ENCODE measurements around the gene PTPRE.

PTPRE gene

DNA sequence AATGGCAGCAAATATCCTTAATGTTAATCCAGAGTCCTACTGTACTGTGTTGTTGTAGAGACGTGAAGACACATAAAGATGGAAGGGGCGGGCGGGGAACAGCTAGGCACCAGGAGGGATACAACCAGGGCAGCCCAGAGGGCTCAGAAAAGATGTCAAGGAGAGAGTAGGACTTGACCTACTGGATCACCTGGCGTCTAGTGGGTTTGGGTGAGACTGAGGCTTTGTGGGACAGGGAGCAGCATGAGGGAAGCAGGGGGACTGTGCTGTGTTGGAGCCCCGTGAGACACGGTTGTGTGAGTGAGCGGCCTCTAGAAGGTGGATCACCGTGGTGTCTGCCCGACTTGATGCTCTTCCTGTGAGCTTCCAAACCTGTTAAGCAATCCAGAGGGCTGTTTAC, 68.0 kb downstream of the PTPRE start:
- in situ Hi-C loops (cut with HindIII; ENCODE audit: low sequenced_read_pairs), result no loop called here
- H3K4me3 ChIP-seq (ENCODE audit: low read depth, low read length), result no peak overlapping the region
- TF ChIP-seq, protein P1, sequence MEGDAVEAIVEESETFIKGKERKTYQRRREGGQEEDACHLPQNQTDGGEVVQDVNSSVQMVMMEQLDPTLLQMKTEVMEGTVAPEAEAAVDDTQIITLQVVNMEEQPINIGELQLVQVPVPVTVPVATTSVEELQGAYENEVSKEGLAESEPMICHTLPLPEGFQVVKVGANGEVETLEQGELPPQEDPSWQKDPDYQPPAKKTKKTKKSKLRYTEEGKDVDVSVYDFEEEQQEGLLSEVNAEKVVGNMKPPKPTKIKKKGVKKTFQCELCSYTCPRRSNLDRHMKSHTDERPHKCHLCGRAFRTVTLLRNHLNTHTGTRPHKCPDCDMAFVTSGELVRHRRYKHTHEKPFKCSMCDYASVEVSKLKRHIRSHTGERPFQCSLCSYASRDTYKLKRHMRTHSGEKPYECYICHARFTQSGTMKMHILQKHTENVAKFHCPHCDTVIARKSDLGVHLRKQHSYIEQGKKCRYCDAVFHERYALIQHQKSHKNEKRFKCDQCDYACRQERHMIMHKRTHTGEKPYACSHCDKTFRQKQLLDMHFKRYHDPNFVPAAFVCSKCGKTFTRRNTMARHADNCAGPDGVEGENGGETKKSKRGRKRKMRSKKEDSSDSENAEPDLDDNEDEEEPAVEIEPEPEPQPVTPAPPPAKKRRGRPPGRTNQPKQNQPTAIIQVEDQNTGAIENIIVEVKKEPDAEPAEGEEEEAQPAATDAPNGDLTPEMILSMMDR (IDR thresholded peaks at IDR 0.05; ENCODE audit: low read depth, low read length, missing control alignments), result no peak
- no peak for DNase-seq (ENCODE audit: low read depth)

DNA sequence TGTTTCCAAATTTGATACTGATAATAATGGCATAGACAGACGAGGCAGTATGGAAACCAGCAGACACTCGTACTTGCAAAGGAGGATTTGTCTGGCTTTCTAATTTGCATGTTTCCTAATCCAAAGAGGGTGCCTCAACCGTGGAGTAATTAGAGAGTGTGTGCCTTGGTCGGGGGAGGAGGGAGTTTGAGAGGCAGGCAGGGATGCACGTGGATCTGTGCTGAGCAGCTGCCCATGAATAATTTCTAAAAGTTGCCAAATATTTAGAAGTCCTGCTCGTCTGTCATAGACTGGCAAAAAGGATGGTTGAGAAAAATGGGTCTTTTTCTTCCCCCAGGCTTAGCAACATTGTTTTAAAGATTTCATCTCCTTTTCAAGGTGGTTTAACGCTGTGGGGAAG, 69.4 kb downstream of the PTPRE start:
- in situ Hi-C loops (cut with HindIII; ENCODE audit: low sequenced_read_pairs), result no loop called here
- TF ChIP-seq, protein P1 (IDR thresholded peaks at IDR 0.05; ENCODE audit: low read depth, low read length, missing control alignments), result no peak
- H3K4me3 ChIP-seq (ENCODE audit: low read depth, low read length), result no peak overlapping the region
- no peak for DNase-seq (ENCODE audit: low read depth)

DNA sequence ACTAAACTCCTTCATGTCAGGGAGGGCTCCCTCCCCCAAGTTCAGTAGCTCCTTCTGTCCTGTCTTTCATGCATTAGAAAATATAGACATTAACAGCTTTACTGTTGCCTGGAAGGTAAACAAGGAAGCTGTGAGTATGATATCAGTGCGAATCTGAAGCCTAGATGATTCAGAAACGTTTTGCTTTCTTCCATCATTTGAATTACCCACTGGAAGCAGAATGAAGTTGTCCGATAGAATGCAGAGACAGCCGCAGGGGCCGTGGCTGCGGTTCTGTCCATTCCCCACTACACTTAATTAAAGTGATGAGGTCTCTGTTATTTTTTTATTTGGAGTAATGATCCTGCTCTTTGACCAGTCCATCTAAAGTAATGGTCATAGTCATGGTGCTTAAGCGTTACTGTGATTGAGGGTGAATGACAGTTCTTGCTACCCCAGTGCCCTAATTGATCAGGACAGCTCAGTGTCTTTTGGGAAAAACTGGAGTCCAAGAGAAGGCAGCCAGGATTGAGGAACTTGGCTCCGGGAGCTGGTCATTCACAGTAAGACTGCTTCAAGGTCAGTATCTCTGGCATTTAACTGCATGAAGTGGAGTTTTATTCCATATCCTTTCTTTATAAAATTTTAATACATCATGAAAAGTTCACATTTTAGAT, 69.9 kb downstream of the PTPRE start:
- H3K4me3 ChIP-seq (ENCODE audit: low read depth, low read length), result no peak overlapping the region
- no peak for DNase-seq (ENCODE audit: low read depth)
- TF ChIP-seq, protein P1 (IDR thresholded peaks at IDR 0.05; ENCODE audit: low read depth, low read length, missing control alignments), result no peak
- in situ Hi-C loops (cut with HindIII; ENCODE audit: low sequenced_read_pairs), result no loop called here

DNA sequence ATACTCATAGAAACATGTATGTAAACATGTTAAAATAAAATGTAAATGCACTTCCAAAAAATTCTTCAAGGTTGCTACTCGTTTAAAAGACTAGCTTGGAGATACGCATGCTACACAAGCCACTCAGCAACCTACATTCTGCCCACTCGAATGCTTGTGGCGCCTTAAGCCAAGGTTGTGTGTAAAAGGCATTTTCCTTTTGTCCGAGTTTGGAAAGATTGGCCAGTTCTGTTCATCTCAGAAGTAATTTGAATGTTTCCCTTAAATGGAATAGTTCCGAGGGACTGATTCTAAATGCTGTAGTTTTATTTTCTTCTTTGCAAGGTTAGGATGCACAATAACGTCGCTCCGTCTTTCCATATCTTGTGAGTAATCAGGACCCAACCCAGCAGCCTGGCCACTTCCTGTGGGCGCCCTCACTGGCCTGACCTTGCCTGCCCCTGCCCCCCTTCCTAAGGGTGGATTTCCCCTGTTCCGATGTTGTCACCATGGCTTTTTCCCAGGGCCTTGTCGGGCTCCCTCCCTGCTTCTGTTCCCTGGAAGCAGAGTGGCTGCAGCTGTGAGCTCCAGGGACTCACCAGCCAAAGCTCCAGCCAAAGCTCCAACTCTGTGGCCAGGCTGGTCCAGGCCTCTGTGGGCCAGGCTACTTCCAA, 70.6 kb downstream of the PTPRE start:
- no peak overlapping the region for H3K4me3 ChIP-seq (ENCODE audit: low read depth, low read length)
- no peak for DNase-seq (ENCODE audit: low read depth)
- TF ChIP-seq, protein P1 (IDR thresholded peaks at IDR 0.05; ENCODE audit: low read depth, low read length, missing control alignments), result no peak
- in situ Hi-C loops (cut with HindIII; ENCODE audit: low sequenced_read_pairs), result no loop called here

DNA sequence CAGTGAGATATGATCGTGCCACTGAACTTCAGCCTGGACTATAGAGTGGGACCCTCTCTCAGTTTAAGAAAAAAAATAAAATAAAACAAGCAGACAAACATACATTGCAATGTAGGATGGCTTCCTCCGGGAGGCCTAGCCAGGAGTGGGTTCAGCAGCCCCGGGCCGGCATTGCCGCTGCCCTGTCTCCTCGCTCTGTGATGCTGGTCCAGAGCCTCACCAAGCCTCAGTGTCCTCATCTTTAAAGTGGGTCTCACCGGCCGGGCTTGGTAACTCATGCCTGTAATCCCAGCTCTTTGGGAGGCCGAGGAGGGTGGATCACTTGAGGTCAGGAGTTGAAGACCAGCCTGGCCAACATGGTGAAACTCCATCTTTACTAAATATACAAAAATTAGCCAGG, 71.6 kb downstream of the PTPRE start:
- no peak for DNase-seq (ENCODE audit: low read depth)
- in situ Hi-C loops (cut with HindIII; ENCODE audit: low sequenced_read_pairs), result no loop called here
- TF ChIP-seq, protein P1 (IDR thresholded peaks at IDR 0.05; ENCODE audit: low read depth, low read length, missing control alignments), result no peak
- no peak overlapping the region for H3K4me3 ChIP-seq (ENCODE audit: low read depth, low read length)

DNA sequence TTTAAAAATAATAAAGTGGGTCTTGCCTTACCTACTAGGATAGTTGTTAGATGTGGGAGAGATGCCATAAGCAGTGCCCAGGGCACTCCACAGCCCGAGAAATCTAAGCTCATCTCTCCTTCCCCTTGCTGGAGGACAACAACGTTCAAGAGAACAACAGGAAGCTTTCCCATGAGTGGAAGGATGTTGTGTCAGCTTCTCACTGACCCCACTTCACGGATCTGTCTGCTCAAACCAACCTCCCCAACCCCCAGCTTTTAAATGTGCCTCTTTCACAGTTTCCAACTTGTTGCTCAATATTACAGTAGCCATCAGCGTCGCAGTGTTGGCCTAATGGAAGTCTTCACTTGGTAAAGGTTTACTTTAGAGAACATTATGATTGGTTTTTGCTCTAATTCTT, 72.1 kb downstream of the PTPRE start:
- no peak overlapping the region for H3K4me3 ChIP-seq (ENCODE audit: low read depth, low read length)
- in situ Hi-C loops (cut with HindIII; ENCODE audit: low sequenced_read_pairs), result no loop called here
- DNase-seq (ENCODE audit: low read depth), result no peak
- TF ChIP-seq, protein P1 (IDR thresholded peaks at IDR 0.05; ENCODE audit: low read depth, low read length, missing control alignments), result no peak
